GM13977 (cell line): ENCODE data around the gene SAYSD1.
A peak's percentile ranks its signal among the peaks of the same experiment; 100 is the strongest.

Source experiments
- DNase-seq: peaks from one replicate; pipeline ENCODE4 v3.0.0; 2012; ENCODE audit warnings: low spot score
- CTCF ChIP-seq: IDR thresholded peaks from 2 replicates; pipeline ENCODE4 v1.5.1; 2012; ENCODE audit warnings: mild to moderate bottlenecking, control low read depth; ENCODE audit not compliant: insufficient read depth; ENCODE audit errors: extremely low read depth, missing control alignments
- in situ Hi-C: fragments of 300-500 bp; cut with MboI; formaldehyde crosslinking; loops from one replicate; pipeline ENCODE4 v1.12.0; 2022; ENCODE audit warnings: low sequenced_read_pairs, low pct_unique_long_range_greater_than_20kb, mixed read lengths, inconsistent platforms; ENCODE audit not compliant: unreplicated experiment

SAYSD1 gene

DNA sequence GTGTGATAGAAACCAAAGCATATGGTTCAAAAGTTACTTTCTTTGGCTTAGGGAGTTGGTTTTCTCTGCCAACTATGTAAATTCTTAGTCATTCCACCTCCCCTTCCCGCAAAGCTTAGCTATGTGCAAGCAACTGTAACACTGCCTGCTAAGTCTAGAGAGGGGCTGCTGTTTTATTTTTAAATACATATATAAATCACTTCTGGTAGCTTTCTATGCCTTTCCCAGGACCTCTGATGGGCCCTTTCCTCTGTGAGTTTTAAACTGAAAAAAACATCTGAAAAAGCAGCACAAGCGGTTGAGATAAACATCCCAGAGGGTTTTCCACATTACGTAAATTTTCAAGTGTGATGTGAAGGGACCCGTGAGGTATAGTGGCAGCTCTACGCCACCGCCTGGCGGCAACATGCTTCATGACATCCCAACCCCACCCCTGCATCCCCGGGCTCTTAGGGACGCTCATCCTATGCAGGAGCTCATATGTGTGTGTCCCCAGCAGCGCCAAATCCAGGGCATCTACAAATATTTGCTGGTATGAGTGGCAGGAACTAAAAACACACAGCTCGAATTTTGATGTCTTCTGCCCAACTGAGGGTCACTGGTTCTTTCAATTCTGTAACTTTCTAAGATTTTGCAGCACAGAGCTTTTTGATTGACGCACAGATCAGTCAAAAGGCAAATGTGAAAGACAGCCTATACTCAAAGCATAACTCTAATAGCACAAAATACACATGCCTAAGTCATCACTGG lies 12.7 kb downstream of the SAYSD1 start:
- in situ Hi-C loops: no loop called here

GRCh38 chr6:39100358-39100757 lies 14.6 kb downstream of the SAYSD1 start:
- no peak for DNase-seq

More for the DNA sequence above, 12.7 kb downstream of the SAYSD1 start:
- DNase-seq: no peak
- TF ChIP-seq CTCF: peak; percentile 46

GRCh38 chr6:39095578-39095977 lies 19.4 kb downstream of the SAYSD1 start:
- no peak for TF ChIP-seq CTCF
- no peak for DNase-seq
- in situ Hi-C loops: no loop called here

More at GRCh38 chr6:39100358-39100757, 14.6 kb downstream of the SAYSD1 start:
- no peak for TF ChIP-seq CTCF
- in situ Hi-C loops: no loop called here

GRCh38 chr6:39093149-39093708 lies 21.8 kb downstream of the SAYSD1 start:
- no peak for DNase-seq
- no peak for TF ChIP-seq CTCF

DNA sequence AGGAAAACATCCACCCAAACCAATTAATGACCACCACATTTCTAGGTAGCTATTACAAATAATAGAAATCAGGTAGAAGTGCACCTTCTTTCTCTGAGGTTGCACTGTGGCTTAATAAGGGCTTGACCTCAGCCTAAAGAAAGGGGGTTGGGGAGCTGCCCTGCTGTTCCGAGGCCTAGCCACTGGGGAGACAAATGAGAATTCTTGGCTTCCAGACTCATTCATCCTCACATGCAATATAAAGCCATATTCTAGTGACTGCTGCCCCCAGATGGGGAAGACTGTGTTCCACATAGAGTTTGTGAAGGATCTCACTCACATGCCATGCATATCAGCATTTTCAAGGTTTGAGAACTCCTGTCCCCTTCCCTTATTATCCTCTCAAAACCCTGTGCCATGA lies 22.9 kb downstream of the SAYSD1 start:
- in situ Hi-C loops: no loop called here
- no peak for DNase-seq
- peak; percentile 19 for TF ChIP-seq CTCF

More at GRCh38 chr6:39093149-39093708, 21.8 kb downstream of the SAYSD1 start:
- in situ Hi-C loops: no loop called here

GRCh38 chr6:39091220-39091619 lies 23.8 kb downstream of the SAYSD1 start:
- DNase-seq: no peak
- TF ChIP-seq CTCF: no peak
- in situ Hi-C loops: no loop called here
